ENCODE data around the gene RNF157.

The RNF157 gene

DNA sequence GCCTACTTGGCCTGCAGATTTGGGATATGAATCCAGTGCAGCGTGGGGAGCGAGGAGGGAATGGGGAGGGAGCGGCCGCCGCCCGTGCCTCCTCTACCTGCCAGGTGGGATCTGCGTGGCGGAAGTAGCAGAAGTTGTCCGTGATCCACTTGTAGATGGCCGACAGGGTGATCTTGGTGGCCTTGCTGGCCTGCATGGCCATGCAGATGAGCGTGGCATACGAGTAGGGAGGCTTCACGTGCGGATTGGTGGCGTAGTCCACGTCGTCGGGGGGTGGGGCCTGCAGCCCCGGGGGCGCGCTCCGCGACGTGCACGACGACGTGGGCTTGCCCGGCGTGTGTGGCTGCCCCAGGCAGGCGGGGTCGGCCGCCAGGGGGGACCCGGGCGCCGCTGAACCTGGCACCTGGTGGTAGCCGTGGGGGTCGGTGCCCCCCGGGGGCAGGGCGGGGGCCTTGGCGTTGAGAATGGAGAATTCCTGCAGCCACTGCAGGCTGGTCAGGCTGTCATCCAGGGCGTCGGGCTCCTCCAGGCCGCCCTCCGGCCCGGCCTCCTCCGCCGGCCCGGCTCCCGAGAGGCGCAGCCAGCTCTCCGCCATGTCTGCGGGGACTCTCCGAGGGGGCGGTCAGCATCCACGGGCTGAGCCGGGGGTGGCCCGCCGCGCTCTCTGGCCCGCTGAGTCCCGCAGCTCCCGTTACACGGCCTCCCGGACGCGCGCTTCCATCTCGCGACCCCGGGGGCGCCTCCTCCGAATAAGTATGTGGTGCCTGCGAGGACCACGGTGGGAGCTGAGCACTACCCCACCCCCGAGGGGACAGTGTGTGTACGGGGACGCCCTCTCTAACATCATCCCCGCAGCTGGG lies 100.3 kb downstream of the RNF157 start:
- H3K36me3 Mint-ChIP-seq (ENCODE audit: low read depth), result peaks cover 8% of the 10 kb centered on the region
- peaks cover 20% of the 10 kb centered on the region for H3K27me3 Mint-ChIP-seq (ENCODE audit: low read depth)
- no peak overlapping the region for H3K27ac Mint-ChIP-seq
- no peak for DNase-seq (ENCODE audit: low spot score)
- H3K9me3 Mint-ChIP-seq, result no peaks in the 10 kb centered on the region
- peaks cover 35% of the 10 kb centered on the region for H3K4me1 Mint-ChIP-seq (ENCODE audit: low read depth)
- H3K4me3 Mint-ChIP-seq, result peak overlapping the region; percentile 58

- Mint-ChIP-seq H3K27me3 (ENCODE audit: low read depth) (peaks cover 20% of the 10 kb centered on the region), H3K4me3 (peak overlapping the region; percentile 58), H3K36me3 (ENCODE audit: low read depth) (peaks cover 4% of the 10 kb centered on the region), H3K4me1 (ENCODE audit: low read depth) (peaks cover 30% of the 10 kb centered on the region), H3K9me3 (no peaks in the 10 kb centered on the region), H3K27ac (no peak overlapping the region)
- DNase-seq (ENCODE audit: low spot score), result no peak
Observed at GRCh38 chr17:76138896-76139752, 101.2 kb downstream of the RNF157 start.

GRCh38 chr17:76138234-76138895 lies 101.9 kb downstream of the RNF157 start:
- DNase-seq (ENCODE audit: low spot score), result no peak
- no peak overlapping the region for H3K4me3 Mint-ChIP-seq
- H3K27ac Mint-ChIP-seq, result no peak overlapping the region
- H3K4me1 Mint-ChIP-seq (ENCODE audit: low read depth), result peaks cover 28% of the 10 kb centered on the region
- peaks cover 20% of the 10 kb centered on the region for H3K27me3 Mint-ChIP-seq (ENCODE audit: low read depth)
- no peaks in the 10 kb centered on the region for H3K9me3 Mint-ChIP-seq
- peaks cover 2% of the 10 kb centered on the region for H3K36me3 Mint-ChIP-seq (ENCODE audit: low read depth)

DNA sequence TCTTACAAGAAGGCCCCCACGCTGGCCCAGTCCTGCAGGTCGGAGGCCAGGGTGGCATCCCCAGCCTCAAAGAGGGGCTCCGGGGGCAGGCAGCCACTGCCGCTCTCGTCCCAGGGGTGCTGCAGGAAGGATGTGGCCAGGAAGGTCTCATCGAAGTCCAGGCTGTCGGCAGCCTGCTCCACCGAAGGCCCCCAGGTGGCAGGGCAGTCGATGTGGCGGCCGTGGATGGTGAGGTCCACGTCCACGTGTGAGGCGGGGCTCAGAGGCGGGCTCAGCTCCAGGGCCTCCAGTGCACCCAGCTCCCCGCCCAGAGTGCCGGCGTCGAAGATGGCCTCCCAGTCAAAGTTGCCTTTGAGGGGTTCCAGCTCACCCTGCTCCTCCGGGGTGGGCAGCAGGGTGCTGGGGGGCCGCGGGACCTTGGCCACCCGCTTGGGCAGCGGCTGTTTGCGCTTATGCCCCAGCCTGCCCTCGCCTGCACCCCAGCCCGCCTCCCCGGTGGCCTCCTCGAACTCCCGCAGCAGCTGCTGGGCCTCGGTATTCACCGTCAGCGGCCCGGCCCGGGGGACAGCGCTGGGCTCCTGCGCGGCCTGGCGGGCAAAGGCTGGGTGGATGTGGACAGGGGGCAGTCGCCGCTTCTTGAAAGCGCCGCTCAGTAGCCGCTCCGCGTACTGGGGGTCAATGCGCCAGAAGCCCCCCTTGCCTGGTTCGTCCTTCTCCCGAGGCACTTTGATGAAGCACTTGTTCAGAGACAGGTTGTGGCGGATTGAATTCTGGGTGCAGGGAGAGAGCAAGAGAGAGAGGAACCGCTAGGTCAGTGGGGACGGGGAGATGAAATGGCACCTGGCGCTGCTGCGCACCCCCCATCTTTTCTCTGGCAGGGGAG lies 102.7 kb downstream of the RNF157 start:
- no peak overlapping the region for H3K27ac Mint-ChIP-seq
- no peaks in the 10 kb centered on the region for H3K9me3 Mint-ChIP-seq
- H3K4me1 Mint-ChIP-seq (ENCODE audit: low read depth), result peaks cover 21% of the 10 kb centered on the region
- no peak for DNase-seq (ENCODE audit: low spot score)
- H3K4me3 Mint-ChIP-seq, result no peak overlapping the region
- H3K36me3 Mint-ChIP-seq (ENCODE audit: low read depth), result no peaks in the 10 kb centered on the region
- H3K27me3 Mint-ChIP-seq (ENCODE audit: low read depth), result peaks cover 20% of the 10 kb centered on the region

GRCh38 chr17:76137001-76137350 lies 103.3 kb downstream of the RNF157 start:
- H3K27ac Mint-ChIP-seq, result no peak overlapping the region
- H3K4me1 Mint-ChIP-seq (ENCODE audit: low read depth), result peaks cover 15% of the 10 kb centered on the region
- peaks cover 20% of the 10 kb centered on the region for H3K27me3 Mint-ChIP-seq (ENCODE audit: low read depth)
- H3K9me3 Mint-ChIP-seq, result no peaks in the 10 kb centered on the region
- no peak overlapping the region for H3K4me3 Mint-ChIP-seq
- H3K36me3 Mint-ChIP-seq (ENCODE audit: low read depth), result no peaks in the 10 kb centered on the region
- DNase-seq (ENCODE audit: low spot score), result no peak

- Mint-ChIP-seq H3K4me3 (no peak overlapping the region), H3K27ac (no peak overlapping the region), H3K36me3 (ENCODE audit: low read depth) (no peaks in the 10 kb centered on the region), H3K4me1 (ENCODE audit: low read depth) (peaks cover 11% of the 10 kb centered on the region), H3K27me3 (ENCODE audit: low read depth) (peaks cover 20% of the 10 kb centered on the region), H3K9me3 (no peaks in the 10 kb centered on the region)
- no peak for DNase-seq (ENCODE audit: low spot score)
Observed at GRCh38 chr17:76136276-76137000, 103.9 kb downstream of the RNF157 start.

- H3K9me3 Mint-ChIP-seq, result no peaks in the 10 kb centered on the region
- DNase-seq (ENCODE audit: low spot score), result no peak
- H3K4me3 Mint-ChIP-seq, result no peak overlapping the region
- H3K4me1 Mint-ChIP-seq (ENCODE audit: low read depth), result peaks cover 11% of the 10 kb centered on the region
- no peaks in the 10 kb centered on the region for H3K36me3 Mint-ChIP-seq (ENCODE audit: low read depth)
- peaks cover 20% of the 10 kb centered on the region for H3K27me3 Mint-ChIP-seq (ENCODE audit: low read depth)
- no peak overlapping the region for H3K27ac Mint-ChIP-seq
Observed at GRCh38 chr17:76135810-76136188, 104.5 kb downstream of the RNF157 start.

DNA sequence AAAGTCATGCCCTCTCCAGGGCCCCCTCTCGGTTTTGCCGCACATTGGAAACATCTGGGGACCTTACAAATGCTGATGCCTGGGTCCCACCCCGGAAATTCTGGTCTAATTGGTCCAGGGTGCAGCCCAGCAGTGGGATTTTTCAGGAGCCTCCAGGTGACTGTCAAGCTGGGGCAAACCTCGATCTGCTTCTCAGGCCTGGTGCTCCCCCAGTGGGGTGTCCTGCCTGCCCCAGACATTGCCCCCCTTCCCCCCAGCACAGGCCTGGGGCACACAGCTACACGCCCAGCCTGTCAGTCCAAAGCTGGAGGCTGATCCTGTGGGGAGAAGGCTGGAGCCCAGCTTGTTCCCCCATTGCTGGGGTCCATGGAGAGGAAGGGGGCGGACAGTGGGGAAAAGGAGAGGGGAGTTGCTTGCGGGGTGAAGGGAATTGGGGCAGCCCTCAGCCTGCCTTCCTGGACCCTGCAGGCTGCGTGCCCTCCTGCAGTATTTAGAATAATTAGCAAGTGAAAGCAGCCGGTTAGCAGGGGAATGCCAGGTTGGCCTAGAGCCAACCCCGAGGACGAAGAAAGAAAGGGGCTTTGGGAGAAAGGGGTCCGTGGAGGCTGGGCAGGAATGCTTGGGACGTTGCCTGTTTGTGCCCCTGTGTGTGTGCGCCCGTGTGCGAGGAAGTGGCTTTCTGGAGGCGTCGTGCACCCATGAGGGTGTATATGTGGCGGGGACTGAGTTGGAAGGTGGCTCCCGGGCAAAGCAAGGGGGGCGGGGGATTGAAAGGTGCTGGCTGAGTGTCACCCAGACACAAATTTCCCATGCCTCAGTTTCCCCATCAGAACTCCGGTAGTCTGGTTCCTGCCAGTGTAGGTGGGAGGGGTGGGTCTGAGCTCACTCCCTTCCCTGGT lies 105.1 kb downstream of the RNF157 start:
- no peak overlapping the region for H3K4me3 Mint-ChIP-seq

DNA sequence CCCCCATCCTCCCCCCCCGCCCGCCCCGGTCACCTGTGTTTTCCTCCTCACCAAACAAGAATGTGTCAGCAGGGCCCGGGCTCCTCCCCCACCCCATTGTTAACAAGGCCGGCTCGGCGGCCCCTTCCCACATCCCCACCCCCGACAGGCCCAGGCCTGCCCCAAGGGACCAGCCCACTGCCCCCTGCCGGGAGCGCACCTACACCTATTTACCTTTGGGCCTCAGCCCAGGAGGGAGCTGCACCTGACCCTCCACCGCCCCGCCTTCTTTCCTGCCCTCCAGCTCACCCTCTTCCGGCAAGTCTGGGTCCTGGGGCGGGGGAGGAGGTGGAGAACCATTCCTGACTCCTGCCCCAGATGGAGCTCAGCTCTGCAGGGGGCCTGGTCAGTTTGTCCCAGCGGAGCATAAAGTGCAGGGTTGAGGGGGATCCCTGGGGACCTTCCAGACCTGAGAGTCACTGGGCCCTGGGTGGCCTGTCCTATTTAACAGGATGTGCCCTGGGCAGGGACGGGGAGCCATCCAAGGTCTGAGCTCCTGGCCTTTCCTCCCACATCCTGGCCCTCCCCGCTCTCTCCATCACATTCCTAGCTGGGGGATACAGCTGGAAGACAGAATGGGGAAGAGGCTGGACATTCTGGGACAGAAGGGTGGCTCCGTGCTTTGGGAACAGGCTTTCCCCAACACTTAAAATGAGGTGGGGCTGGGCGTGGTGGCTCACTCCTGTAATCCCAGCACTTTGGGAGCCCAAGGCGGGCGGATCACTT lies 107.5 kb downstream of the RNF157 start:
- no peaks in the 10 kb centered on the region for H3K27me3 Mint-ChIP-seq (ENCODE audit: low read depth)
- H3K4me3 Mint-ChIP-seq, result no peak overlapping the region
- H3K27ac Mint-ChIP-seq, result no peak overlapping the region
- H3K36me3 Mint-ChIP-seq (ENCODE audit: low read depth), result no peaks in the 10 kb centered on the region
- peaks cover 8% of the 10 kb centered on the region for H3K4me1 Mint-ChIP-seq (ENCODE audit: low read depth)
- no peaks in the 10 kb centered on the region for H3K9me3 Mint-ChIP-seq
- no peak for DNase-seq (ENCODE audit: low spot score)

More for the DNA sequence above, 105.1 kb downstream of the RNF157 start:
- Mint-ChIP-seq H3K36me3 (ENCODE audit: low read depth) (no peaks in the 10 kb centered on the region), H3K27ac (no peak overlapping the region), H3K9me3 (no peaks in the 10 kb centered on the region), H3K4me1 (ENCODE audit: low read depth) (peaks cover 8% of the 10 kb centered on the region), H3K27me3 (ENCODE audit: low read depth) (peaks cover 15% of the 10 kb centered on the region)
- DNase-seq (ENCODE audit: low spot score), result no peak

- Mint-ChIP-seq H3K36me3 (ENCODE audit: low read depth) (no peaks in the 10 kb centered on the region), H3K27me3 (ENCODE audit: low read depth) (no peaks in the 10 kb centered on the region), H3K27ac (no peak overlapping the region), H3K4me1 (ENCODE audit: low read depth) (peaks cover 12% of the 10 kb centered on the region), H3K9me3 (no peaks in the 10 kb centered on the region), H3K4me3 (no peak overlapping the region)
- no peak for DNase-seq (ENCODE audit: low spot score)
Observed at GRCh38 chr17:76131692-76132573, 108.4 kb downstream of the RNF157 start.
